Stomach (tissue), 4 donors: ENCODE data around the gene KDM4B.

Experiments
- POLR2A ChIP-seq, 4 donors: fragments of 450-650 bp; IDR thresholded peaks; one replicate each; pipeline ENCODE4 v1.6.1; 2016; ENCODE audit warnings: antibody characterized with exemption in 4 of 4, control low read depth in 2 of 4, mild to moderate bottlenecking in 1 of 4, moderate library complexity in 1 of 4
- TF ChIP-seq, protein P1 (sequence below), 7 experiments: fragments of 450-650 bp in 4 of 7; fragments of 200-600 bp in 3 of 7; sonication (generic) in 3 of 7; IDR thresholded peaks; one replicate each; pipeline ENCODE4 v1.5.1; 2016 to 2019; ENCODE audit warnings: antibody characterized with exemption in 7 of 7, control low read depth in 2 of 7, mild to moderate bottlenecking in 1 of 7

DNA sequence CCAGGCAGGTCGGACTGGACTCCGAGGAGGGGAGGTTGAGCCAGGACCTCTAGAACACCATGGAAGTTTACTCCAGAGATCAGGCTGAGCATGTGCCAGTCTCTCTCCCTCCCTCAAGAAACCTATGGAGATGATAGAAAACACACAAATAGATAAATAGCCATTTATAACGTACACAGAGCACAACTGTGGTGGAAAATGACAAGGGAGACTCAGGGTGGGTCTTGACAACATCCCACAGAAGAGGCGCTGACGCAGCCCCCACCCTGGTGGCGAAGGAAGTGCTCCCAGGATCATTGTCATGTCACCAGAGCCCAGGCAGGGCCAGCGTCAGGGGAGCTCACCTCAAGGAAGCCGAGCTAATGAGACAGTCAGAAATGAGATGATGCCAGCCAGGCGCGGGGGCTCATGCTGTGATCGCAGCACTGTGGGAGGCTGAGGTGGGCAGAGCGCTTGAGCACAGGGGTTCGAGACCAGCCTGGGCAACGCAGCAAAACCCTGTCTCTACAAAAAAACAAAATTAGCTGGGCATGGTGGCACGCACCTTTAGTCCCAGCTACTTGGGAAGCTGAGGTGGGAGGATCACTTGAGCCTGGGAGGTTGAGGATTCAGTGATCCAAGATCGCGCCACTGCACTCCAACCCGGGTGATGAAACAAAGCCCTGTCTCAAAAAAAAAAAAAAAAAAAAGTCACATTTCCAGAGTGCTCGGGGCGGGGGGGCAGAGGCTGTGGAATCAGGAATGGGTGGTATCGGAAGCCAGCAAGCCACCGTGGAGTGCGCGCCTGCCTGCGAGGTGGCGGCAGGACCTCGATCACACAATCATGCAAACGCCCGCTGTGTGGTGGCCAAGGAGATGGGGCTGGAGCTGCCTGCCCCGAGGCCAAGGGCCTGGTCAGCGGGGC lies 178.4 kb downstream of the KDM4B start:
- TF ChIP-seq, protein P1, sequence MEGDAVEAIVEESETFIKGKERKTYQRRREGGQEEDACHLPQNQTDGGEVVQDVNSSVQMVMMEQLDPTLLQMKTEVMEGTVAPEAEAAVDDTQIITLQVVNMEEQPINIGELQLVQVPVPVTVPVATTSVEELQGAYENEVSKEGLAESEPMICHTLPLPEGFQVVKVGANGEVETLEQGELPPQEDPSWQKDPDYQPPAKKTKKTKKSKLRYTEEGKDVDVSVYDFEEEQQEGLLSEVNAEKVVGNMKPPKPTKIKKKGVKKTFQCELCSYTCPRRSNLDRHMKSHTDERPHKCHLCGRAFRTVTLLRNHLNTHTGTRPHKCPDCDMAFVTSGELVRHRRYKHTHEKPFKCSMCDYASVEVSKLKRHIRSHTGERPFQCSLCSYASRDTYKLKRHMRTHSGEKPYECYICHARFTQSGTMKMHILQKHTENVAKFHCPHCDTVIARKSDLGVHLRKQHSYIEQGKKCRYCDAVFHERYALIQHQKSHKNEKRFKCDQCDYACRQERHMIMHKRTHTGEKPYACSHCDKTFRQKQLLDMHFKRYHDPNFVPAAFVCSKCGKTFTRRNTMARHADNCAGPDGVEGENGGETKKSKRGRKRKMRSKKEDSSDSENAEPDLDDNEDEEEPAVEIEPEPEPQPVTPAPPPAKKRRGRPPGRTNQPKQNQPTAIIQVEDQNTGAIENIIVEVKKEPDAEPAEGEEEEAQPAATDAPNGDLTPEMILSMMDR (IDR thresholded peaks at IDR 0.05): no peak
- no peak for TF ChIP-seq POLR2A (IDR thresholded peaks at IDR 0.05)
